H1 (cell line): ENCODE measurements around the gene FARS2. TPM values are rescaled to one million over a fixed set of nuclear protein-coding genes. Genes with fewer than 3 reads are reported as not detected.

Experiments used
- CTCF ChIA-PET: fragments of 300-600 bp; sonication (Branson Sonifier 250); formaldehyde crosslinking; loops from one replicate; lab custom pipeline; 2021; ENCODE audit not compliant: partially characterized antibody; lab: Charles Lee
- POLR2A ChIA-PET: fragments of 300-600 bp; sonication (Branson Sonifier 250); formaldehyde crosslinking; loops from one replicate; lab custom pipeline; 2021; ENCODE audit warnings: inconsistent platforms; ENCODE audit not compliant: partially characterized antibody; lab: Charles Lee
- DNase-seq, 2 experiments: peaks; one replicate each; pipeline versions ENCODE4 v3.0.0 to v3.0.0-alpha.2; 2010 to 2022; ENCODE audit warnings: low spot score in 2 of 2, low read depth in 1 of 2, mixed read lengths in 1 of 2
- FAIRE-seq: peaks from 2 replicates; lab custom pipeline; 2011; peaks lifted over from hg19 to GRCh38; lab: Jason Lieb, UNC
- H2AFZ ChIP-seq: 2 replicates; pipeline ENCODE4 v1.8.1; 2012; ENCODE audit warnings: low read length, inconsistent platforms
- H2AK5ac ChIP-seq: 2 replicates; pipeline ENCODE4 v1.6.1; 2013; ENCODE audit warnings: low read depth, low read length
- H2BK120ac ChIP-seq: replicated peaks from 2 replicates; pipeline ENCODE3; 2013; ENCODE audit warnings: low read depth, low read length, inconsistent platforms
- H2BK12ac ChIP-seq: 2 replicates; pipeline ENCODE4 v1.6.1; 2013; ENCODE audit warnings: low read depth, low read length
- H2BK15ac ChIP-seq: 2 replicates; pipeline ENCODE4 v1.6.1; 2013; ENCODE audit warnings: low read length
- H2BK20ac ChIP-seq: 2 replicates; pipeline ENCODE4 v1.6.1; 2013; ENCODE audit warnings: low read length
- H2BK5ac ChIP-seq: 2 replicates; pipeline ENCODE4 v1.6.1; 2013; ENCODE audit warnings: low read depth, low read length
- H3K14ac ChIP-seq: 2 replicates; pipeline ENCODE4 v1.6.1; 2013; ENCODE audit warnings: inconsistent platforms; ENCODE audit not compliant: insufficient read length
- H3K18ac ChIP-seq: 2 replicates; pipeline ENCODE4 v1.6.1; 2013; ENCODE audit warnings: low read length; ENCODE audit errors: extremely low read depth
- H3K23ac ChIP-seq: 2 replicates; pipeline ENCODE4 v1.6.1; 2013; ENCODE audit warnings: inconsistent platforms; ENCODE audit not compliant: insufficient read length
- H3K23me2 ChIP-seq: 2 replicates; pipeline ENCODE4 v1.6.1; 2013; ENCODE audit warnings: low read depth, low read length
- H3K27ac ChIP-seq: 2 replicates; pipeline ENCODE4 v1.6.1; 2011; ENCODE audit warnings: low read depth, low read length, inconsistent platforms
- H3K27me3 ChIP-seq, 4 experiments: replicated peaks in 1 of 4; 1 replicate in 1 of 4; 2 replicates in 3 of 4; pipeline versions ENCODE4 v1.6.1 to v1.8.1; 2011 to 2013; ENCODE audit warnings: low read length in 3 of 4, mild to moderate bottlenecking in 3 of 4, inconsistent platforms in 2 of 4, mixed read lengths in 2 of 4, moderate library complexity in 1 of 4; ENCODE audit not compliant: control insufficient read depth in 3 of 4, insufficient read depth in 3 of 4; ENCODE audit errors: extremely low read depth in 1 of 4
- H3K36me3 ChIP-seq, 4 experiments: 2 replicates each; pipeline versions ENCODE4 v1.6.1 to v1.8.1; 2011 to 2013; ENCODE audit warnings: mild to moderate bottlenecking in 4 of 4, low read length in 3 of 4, moderate library complexity in 2 of 4, control low read depth in 1 of 4, inconsistent platforms in 1 of 4; ENCODE audit not compliant: insufficient read depth in 4 of 4, control insufficient read depth in 2 of 4
- H3K4ac ChIP-seq: replicated peaks from 2 replicates; pipeline ENCODE3; 2013; ENCODE audit warnings: low read length, low read depth, mixed read lengths, inconsistent platforms; ENCODE audit not compliant: insufficient read length
- H3K4me1 ChIP-seq, 4 experiments: replicated peaks in 1 of 4; 1 replicate in 1 of 4; 2 replicates in 3 of 4; pipeline versions ENCODE4 v1.6.1 to v1.8.1; 2011 to 2013; ENCODE audit warnings: low read length in 3 of 4, inconsistent platforms in 2 of 4, mixed read lengths in 1 of 4; ENCODE audit not compliant: insufficient read depth in 4 of 4, control insufficient read depth in 3 of 4
- H3K4me2 ChIP-seq, 2 experiments: 2 replicates each; pipeline versions ENCODE4 v1.6.1 to v1.8.1; 2011 to 2013; ENCODE audit warnings: low read depth in 2 of 2, low read length in 2 of 2, control low read depth in 1 of 2, inconsistent platforms in 1 of 2, mild to moderate bottlenecking in 1 of 2; ENCODE audit not compliant: insufficient read depth in 1 of 2
- H3K4me3 ChIP-seq, 4 experiments: fragments of 200-600, 300-600 bp in 1 of 4; sonication (generic), shearing (Covaris generic), sonication (Bioruptor Twin) in 1 of 4; 2 replicates each; pipeline versions ENCODE4 v1.5.1 to v1.8.1; 2011 to 2016; ENCODE audit warnings: low read length in 4 of 4, low read depth in 3 of 4, control low read depth in 2 of 4, inconsistent platforms in 2 of 4, mild to moderate bottlenecking in 2 of 4, mixed read lengths in 1 of 4, moderate library complexity in 1 of 4; ENCODE audit not compliant: insufficient read depth in 2 of 4; ENCODE audit errors: extremely low read depth in 1 of 4
- H3K56ac ChIP-seq: replicated peaks from 2 replicates; pipeline ENCODE3; 2013; ENCODE audit warnings: low read depth, mild to moderate bottlenecking, mixed read lengths, low read length, inconsistent platforms; ENCODE audit not compliant: insufficient read length
- H3K79me1 ChIP-seq: 2 replicates; pipeline ENCODE4 v1.6.1; 2013; ENCODE audit warnings: low read depth, low read length, control low read depth
- H3K79me2 ChIP-seq, 2 experiments: 2 replicates each; pipeline versions ENCODE4 v1.6.1 to v1.8.1; 2012 to 2013; ENCODE audit warnings: low read length in 2 of 2, mild to moderate bottlenecking in 2 of 2, inconsistent platforms in 1 of 2; ENCODE audit not compliant: insufficient read depth in 2 of 2, control insufficient read depth in 1 of 2
- H3K9ac ChIP-seq, 4 experiments: replicated peaks in 1 of 4; 1 replicate in 1 of 4; 2 replicates in 3 of 4; pipeline versions ENCODE4 v1.6.1 to v1.8.1; 2011 to 2013; ENCODE audit warnings: low read depth in 3 of 4, low read length in 3 of 4, control low read depth in 2 of 4, mild to moderate bottlenecking in 2 of 4, moderate library complexity in 2 of 4, inconsistent platforms in 1 of 4; ENCODE audit errors: extremely low read depth in 1 of 4
- H3K9me3 ChIP-seq, 2 experiments: 2 replicates each; pipeline versions ENCODE4 v1.6.1 to v1.8.1; 2012 to 2013; ENCODE audit warnings: mild to moderate bottlenecking in 2 of 2, moderate library complexity in 2 of 2, control low read depth in 1 of 2, inconsistent platforms in 1 of 2, low read depth in 1 of 2, low read length in 1 of 2, mixed read lengths in 1 of 2; ENCODE audit not compliant: insufficient read depth in 2 of 2
- H4K20me1 ChIP-seq, 2 experiments: replicated peaks in 1 of 2; 2 replicates each; pipeline versions ENCODE3 to v1.8.1; 2011 to 2013; ENCODE audit warnings: inconsistent platforms in 2 of 2, low read length in 2 of 2, mild to moderate bottlenecking in 1 of 2; ENCODE audit not compliant: insufficient read depth in 2 of 2, control insufficient read depth in 1 of 2
- H4K5ac ChIP-seq: 2 replicates; pipeline ENCODE4 v1.6.1; 2013; ENCODE audit warnings: low read length, low read depth, mixed read lengths, inconsistent platforms; ENCODE audit not compliant: insufficient read length
- H4K8ac ChIP-seq: 2 replicates; pipeline ENCODE4 v1.8.0; 2013; ENCODE audit warnings: mild to moderate bottlenecking, moderate library complexity, low read length, inconsistent platforms; ENCODE audit not compliant: insufficient read depth; ENCODE audit errors: extremely low read depth
- H4K91ac ChIP-seq: replicated peaks from 2 replicates; pipeline ENCODE3; 2013; ENCODE audit warnings: low read length, mixed read lengths, inconsistent platforms; ENCODE audit not compliant: insufficient read length
- ATF3 ChIP-seq: IDR thresholded peaks from 2 replicates; pipeline ENCODE4 v1.6.1; 2011; ENCODE audit warnings: low read depth, mild to moderate bottlenecking, low read length; ENCODE audit not compliant: insufficient read depth
- BACH1 ChIP-seq: IDR thresholded peaks from 2 replicates; pipeline ENCODE4 v1.6.1; 2012; ENCODE audit warnings: low read length, improper control_type of control experiment
- CBX5 ChIP-seq: fragments of 300-800, 300-1000 bp; sonication (generic); IDR thresholded peaks from 2 replicates; pipeline ENCODE4 v1.7.1; 2016; ENCODE audit warnings: antibody characterized with exemption, low read length, low read depth
- CHD1 ChIP-seq: IDR thresholded peaks from 2 replicates; pipeline ENCODE4 v1.6.1; 2012; ENCODE audit warnings: low read depth, low read length, improper control_type of control experiment
- CHD2 ChIP-seq: IDR thresholded peaks from 2 replicates; pipeline ENCODE4 v1.6.1; 2012; ENCODE audit warnings: low read length, improper control_type of control experiment
- E2F6 ChIP-seq: IDR thresholded peaks from 2 replicates; pipeline ENCODE4 v1.6.1; 2012; ENCODE audit warnings: inconsistent platforms
- HDAC2 ChIP-seq, 2 experiments: fragments of 300-600 bp in 1 of 2; sonication (generic) in 1 of 2; IDR thresholded peaks; 2 replicates each; pipeline ENCODE4 v1.6.1; 2011 to 2012; ENCODE audit warnings: low read depth in 2 of 2, low read length in 2 of 2, mild to moderate bottlenecking in 2 of 2, moderate library complexity in 2 of 2, borderline replicate concordance in 1 of 2, inconsistent platforms in 1 of 2
- HDAC6 ChIP-seq: IDR thresholded peaks from one replicate; pipeline ENCODE4 v1.7.1; 2012; ENCODE audit warnings: low read depth, mild to moderate bottlenecking, inconsistent platforms, low read length, moderate library complexity
- MAFK ChIP-seq: IDR thresholded peaks from 2 replicates; pipeline ENCODE4 v1.6.1; 2012; ENCODE audit warnings: low read depth, mild to moderate bottlenecking, improper control_type of control experiment, low read length
- MAX ChIP-seq: IDR thresholded peaks from 2 replicates; pipeline ENCODE4 v1.6.1; 2012; ENCODE audit warnings: inconsistent platforms
- SUZ12 ChIP-seq: fragments of 200-600 bp; sonication (generic); IDR thresholded peaks from 2 replicates; pipeline ENCODE4 v1.6.1; 2012; ENCODE audit warnings: mild to moderate bottlenecking, inconsistent platforms, low read length, moderate library complexity, mixed read lengths
- WGBS, 2 experiments: shearing (Covaris generic) in 1 of 2; methylation state at CpG; one replicate each; pipeline versions ENCODE4 v1.1.6 to v1.1.7; 2013 to 2015; ENCODE audit warnings: low lambda C conversion rate in 2 of 2, mixed read lengths in 2 of 2, inconsistent platforms in 1 of 2, low coverage in 1 of 2, missing lambda C conversion rate in 1 of 2; ENCODE audit not compliant: insufficient replicate concordance in 2 of 2, insufficient coverage in 1 of 2, insufficient read length in 1 of 2; ENCODE audit errors: extremely low coverage in 1 of 2, missing lambda C conversion rate in 1 of 2; 5-methylcytosine and 5-hydroxymethylcytosine counted together
- polyA plus RNA-seq, 7 experiments: library from polyadenylated mRNA; depleted of rRNA in 3 of 7; stranded (reverse) in 5 of 7; unstranded in 2 of 7; fragments of >200 nt in 5 of 7; fragments of 200-250 nt in 2 of 7; gene quantifications; 1 replicate in 5 of 7; 2 replicates in 1 of 7; 4 replicates in 1 of 7; pipeline versions ENCODE4 v1.2.1 to v1.2.3, GENCODE V29; 2011 to 2013; ENCODE audit warnings: missing spikeins in 2 of 7, mixed read lengths in 2 of 7
- total RNA-seq: library from RNA; stranded (reverse); fragmentation: NEBNext Ultra II Directional; extraction: Animal tissue kit (Norgen Biotek cat#: 25700); gene quantifications from 2 replicates; pipeline ENCODE4 v1.2.1, GENCODE V29; 2021

Gene FARS2
- total and polyA plus RNA-seq, 2 of the 8 experiments (the other 6 are each of a cell fraction or from before 2014, with no cell fraction given) = 11.7 to 14.4 TPM

- no peak overlapping the region for H2BK15ac ChIP-seq
- H4K91ac ChIP-seq = no peak overlapping the region
- DNase-seq = no peak
- H3K14ac ChIP-seq = no peak overlapping the region
- H2AFZ ChIP-seq = no peak overlapping the region
- no peaks in the 10 kb centered on the region for H3K79me2 ChIP-seq
- no peak overlapping the region for H2BK5ac ChIP-seq
- no peak overlapping the region for H2BK120ac ChIP-seq
- ChIA-PET CTCF (interaction anchor here (0.9 kb wide), 1 partner anchor 35 kb away, joined by 4 read pairs; no protein-coding TSS in a partner anchor), POLR2A (no interaction called here)
- no peak overlapping the region for H3K18ac ChIP-seq
- H3K56ac ChIP-seq = no peak overlapping the region
- no peak overlapping the region for H2BK20ac ChIP-seq
- no peaks in the 10 kb centered on the region; the same call in 1 of the 2 replicates for H3K79me1 ChIP-seq
- peaks cover 3 to 20% (median 11%) of the 10 kb centered on the region in 4 experiments; a peak in 6 of 7 replicates for H3K4me1 ChIP-seq
- H4K5ac ChIP-seq = no peak overlapping the region
- no peak for FAIRE-seq
- H3K36me3 ChIP-seq = no peaks in the 10 kb centered on the region
- no peaks in the 10 kb centered on the region for H4K20me1 ChIP-seq
- no peak overlapping the region for H3K23ac ChIP-seq
- no peak overlapping the region for H4K8ac ChIP-seq
- no peaks in the 10 kb centered on the region for H3K9me3 ChIP-seq
- 85% methylated on average over 6 of the region's 6 CpGs; no CpG with 5 or more reads in 1 of the 2 experiments for WGBS, 2 experiments
- H2AK5ac ChIP-seq = no peak overlapping the region
- no peak overlapping the region for H2BK12ac ChIP-seq
- no peak overlapping the region for H3K4me3 ChIP-seq
- no peaks in the 10 kb centered on the region for H3K23me2 ChIP-seq
- no peak overlapping the region for H3K4ac ChIP-seq
- no peak overlapping the region for H3K4me2 ChIP-seq
- no peak overlapping the region for H3K9ac ChIP-seq
- no peaks in the 10 kb centered on the region for H3K27me3 ChIP-seq
- no peak overlapping the region for H3K27ac ChIP-seq
- TF ChIP-seq CBX5 (no peak), HDAC2 (IDR thresholded peaks at IDR 0.05; ENCODE audit: borderline replicate concordance in 1 of 2, low read depth in 2 of 2, low read length in 2 of 2) (no peak), HDAC6 (no peak), SUZ12 (no peak), ATF3 (no peak), E2F6 (no peak), MAFK (no peak), CHD1 (no peak), BACH1 (no peak), MAX (no peak), CHD2 (no peak)
Measured at GRCh38 chr6:5677219-5678000, 416.1 kb downstream of the FARS2 start.
